NCI-H1436 treated with DMSO at 0.1 percent for 48 hours (cell line): ENCODE results near the gene CLTCL1.

Source experiments
- DNase-seq: peaks from one replicate; lab custom pipeline; 2025; lab: John Stamatoyannopoulos, UW

Gene CLTCL1

DNA sequence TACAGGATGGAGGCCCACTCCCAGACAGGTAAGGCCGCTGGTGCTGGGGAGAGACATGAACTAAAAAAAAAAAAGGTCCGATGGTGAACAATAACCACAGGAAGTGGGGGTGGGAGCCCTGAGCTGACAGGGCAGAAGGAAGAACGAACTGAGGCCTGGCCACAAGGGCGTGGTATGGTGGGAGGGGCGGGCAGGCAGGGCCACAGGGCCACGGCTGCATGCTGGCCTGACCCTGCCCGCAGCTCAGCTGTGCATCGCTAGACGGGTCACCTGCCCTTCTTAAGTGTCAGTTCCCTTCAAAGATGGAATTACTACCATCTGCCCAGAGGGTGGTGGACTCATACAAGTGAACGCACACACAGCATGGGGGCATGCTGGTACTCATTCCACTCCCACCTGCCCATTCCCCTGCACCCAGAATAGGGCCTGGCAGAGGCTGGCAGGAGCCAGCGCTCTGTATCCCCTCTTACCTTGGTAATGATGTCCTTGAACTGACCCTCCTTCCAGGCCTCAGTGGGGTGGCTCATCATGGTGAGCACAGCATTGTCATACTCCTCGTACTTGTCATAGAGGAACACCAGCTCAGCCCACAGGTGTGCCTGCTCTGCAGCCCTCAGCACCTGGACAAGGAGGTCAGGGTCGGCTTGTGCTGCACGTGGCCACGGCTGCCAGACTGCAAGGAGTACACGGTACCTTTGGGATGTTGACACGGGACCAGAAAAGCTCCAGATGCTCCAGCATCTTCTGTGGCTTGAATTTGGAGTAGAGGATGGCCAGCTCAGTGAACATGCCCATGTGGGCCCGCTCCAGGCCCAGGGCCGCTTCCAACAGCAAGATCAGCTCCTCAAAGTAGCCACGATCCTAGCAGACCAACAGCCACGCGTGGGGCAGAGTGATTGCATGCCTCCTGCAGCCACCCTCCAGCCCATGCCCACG, 95.5 kb downstream of the CLTCL1 start:
- no peak for DNase-seq

DNA sequence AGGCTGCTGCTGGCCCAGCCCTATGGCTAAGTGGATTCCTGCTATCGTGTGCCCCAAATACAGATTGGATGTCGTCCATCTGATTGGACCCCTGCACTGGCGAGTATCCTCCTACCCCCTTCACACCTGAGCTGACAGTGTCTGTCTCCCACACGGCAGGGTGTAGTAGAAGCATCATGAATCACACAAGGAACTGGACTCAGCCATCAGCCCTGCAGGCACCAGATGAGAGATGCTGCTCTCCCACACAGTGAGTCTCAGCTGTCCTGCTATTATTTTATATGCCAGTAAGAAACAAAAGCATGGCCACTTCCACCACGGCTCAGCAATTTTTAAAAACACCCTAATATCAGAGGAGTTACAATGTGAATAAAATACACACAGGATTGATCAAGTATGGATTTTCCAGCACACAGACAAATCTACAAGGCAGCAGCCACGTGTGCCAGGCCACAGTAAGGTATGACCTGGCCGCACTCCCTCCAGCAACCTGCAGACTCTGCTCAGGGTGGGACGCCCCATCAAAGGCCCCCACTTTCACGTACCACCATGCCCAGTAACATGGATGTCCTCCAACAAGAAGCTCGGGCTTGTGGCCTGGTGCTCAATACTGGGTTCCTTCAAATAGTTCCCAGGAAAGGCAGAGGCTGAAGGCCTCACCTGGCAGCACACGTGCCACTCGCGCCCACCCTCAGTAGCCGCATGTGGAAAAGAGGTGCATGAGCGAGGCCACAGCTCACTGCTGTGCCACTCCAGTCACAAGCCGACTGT, 96.6 kb downstream of the CLTCL1 start:
- DNase-seq: no peak

DNA sequence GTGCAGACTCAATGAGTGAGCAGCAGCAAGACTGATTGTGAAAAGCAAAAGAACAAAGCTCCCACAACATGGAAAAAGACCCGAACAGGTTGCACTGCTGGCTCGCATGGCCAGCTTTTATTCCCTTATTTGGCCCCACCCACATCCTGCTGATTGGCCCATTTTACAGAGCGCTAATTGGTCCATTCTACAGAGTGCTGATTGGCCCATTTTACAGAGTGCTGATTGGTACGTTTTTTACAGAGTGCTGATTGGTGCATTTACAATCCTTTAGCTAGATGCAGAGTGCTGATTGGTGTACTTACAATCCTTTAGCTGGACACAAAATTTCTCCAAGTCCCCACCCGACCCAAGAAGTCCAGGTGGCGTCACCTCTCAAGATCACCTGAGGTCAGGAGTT, 97.6 kb downstream of the CLTCL1 start:
- DNase-seq: no peak

DNA sequence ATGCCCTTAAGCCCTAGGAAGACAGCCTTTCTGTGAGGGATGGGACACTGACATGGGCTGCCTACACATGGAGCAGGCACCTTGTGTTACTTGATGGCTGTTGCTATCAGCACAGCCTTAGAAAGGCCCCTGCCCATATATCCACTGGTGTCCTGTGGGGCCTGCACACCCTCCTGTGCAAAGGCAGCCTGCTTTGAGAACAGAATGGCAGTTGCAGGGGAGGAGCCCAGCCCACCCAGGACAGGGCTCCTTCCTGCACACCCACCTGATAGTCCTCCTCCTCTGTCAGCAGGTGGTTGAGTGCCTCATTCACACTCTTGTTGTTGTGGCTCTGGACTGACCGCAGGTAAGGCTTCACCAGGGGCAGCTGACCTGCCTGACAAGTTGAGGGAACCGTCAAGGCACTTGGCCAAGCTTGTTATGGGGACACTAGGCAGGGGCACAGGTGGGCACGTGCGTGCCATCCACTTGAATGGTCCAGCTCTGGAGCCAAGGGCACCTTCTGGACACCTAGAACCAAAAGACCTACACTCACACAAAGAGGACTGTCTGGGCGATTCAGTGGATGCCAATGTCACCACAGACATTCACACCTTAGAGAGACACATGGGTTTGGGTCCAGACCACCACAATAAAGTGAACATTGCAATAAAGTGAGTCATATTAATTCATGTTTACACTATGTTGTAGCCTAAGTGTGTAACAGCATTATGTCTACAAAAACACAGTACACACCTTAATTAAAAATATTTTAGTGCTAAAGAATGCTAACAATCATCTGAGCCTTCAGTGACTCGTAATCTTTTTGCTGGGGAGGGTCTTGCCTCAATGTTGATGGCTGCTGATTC, 103.6 kb downstream of the CLTCL1 start:
- no peak for DNase-seq

DNA sequence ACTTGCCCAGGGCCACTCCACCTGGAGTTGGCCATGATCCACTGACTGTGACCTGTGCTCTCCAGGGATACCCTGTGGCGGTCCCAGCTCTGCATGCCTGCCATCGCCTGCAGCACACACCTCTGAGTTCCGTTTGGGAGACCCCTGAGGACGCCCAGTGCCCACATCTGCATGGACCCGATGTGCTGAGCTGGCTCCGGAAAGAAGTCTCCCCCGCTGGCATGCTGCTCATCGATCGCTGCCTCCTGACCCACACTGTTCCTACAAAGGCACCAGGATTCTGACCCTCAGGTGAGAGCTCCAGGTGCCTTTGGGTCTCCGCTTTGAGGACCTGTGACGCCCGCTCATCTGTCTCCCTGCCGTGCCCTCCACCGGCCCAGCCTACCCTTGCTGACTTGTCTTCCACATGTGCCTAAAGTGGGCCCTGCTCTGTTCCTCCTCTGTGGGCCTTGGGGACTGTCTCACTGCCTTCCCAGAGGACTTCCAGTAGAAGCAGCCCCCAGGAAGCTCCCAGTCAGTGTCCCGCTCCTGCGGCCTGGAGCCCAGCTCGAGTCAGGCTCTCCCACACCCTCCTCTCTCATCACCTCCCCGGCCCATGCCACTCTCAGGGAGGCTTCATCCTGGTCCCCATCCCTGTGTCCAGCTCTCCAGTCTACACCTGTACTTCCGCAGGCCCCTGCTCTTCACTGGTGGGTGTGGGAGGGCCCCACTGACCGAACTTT, 107.1 kb downstream of the CLTCL1 start:
- DNase-seq: no peak

DNA sequence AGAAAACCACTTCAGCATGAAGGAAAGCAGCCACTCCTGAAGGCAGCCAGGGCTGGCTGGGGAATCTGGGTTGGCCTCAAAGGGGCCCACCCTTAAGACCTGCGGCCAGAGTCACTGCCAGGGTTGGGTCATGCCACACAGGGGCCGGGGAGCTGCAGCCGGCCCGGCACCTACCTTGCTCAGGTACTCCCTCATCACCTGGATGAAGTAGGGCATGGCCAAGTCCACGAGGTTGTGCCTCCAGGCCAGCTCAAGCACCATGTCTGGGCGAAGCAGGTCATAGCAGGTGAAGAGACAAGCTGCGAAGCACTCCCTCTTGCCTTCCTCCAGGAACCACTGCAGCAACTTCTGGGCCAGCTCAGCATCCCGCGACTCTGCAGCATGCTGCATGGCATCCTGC, 108.3 kb downstream of the CLTCL1 start:
- DNase-seq: no peak

DNA sequence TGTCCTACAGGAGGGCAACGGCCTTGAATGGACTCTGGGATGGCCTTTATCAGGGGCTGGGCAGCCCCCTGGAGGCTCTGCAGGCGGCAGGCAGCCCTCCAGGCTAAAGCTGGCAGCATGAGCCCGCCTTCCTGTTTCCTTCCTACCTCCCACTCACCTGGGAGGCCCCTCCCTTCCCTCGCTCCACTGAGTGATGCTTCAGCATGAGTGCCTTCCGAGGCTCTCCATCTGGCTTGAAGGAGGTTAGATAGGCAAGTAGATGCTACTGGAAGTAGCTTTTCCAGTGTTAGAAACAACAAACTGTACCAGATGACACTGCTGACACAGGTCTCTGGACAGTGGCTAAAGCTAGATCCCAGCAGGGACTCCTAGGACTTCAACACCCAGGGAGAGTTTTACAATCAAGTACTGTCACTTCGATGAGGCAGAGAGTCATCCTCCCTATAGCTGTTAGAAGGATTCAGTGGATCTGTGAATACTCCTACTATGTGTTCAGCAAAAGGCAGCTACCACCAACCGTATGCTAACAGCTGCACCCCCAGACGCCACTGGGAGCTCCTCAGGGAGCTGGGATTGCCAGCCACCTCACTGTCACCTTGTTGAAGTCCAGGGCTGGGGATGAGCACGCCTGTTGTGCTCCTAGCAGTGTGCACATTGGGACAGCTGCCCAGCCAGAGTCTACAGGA, 108.9 kb downstream of the CLTCL1 start:
- DNase-seq: no peak

DNA sequence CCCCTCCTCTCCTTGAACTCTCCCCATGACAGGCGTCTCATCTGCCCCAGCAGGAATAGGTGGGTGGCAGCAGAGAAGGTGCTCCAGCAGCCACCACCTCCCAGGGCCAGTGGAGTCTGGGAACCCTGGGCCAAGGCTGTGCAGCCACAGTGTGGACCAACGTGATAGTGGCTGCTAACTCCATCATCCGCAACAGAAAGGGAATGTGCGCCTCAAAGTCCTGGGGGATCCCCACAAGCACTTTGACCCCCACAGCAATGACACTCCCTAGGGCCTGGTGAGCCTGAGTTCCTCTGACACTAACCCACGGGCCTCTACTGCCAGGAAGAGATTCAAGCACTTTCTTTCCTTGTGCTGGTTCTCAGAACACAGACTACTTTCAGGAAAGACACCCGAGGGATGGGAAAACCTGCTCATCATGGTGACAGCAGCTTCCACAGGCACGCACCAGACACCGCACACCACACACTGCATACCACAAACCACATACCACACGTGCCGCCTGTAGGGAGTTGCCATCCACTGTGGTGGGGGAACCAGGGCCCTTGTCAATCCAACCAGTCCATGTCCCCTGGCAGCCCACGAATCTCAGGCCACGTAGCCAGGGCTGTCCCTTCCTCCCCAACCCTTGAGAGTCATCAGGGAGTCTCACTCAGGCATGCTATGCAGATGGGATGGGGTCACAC, 109.6 kb downstream of the CLTCL1 start:
- no peak for DNase-seq

DNA sequence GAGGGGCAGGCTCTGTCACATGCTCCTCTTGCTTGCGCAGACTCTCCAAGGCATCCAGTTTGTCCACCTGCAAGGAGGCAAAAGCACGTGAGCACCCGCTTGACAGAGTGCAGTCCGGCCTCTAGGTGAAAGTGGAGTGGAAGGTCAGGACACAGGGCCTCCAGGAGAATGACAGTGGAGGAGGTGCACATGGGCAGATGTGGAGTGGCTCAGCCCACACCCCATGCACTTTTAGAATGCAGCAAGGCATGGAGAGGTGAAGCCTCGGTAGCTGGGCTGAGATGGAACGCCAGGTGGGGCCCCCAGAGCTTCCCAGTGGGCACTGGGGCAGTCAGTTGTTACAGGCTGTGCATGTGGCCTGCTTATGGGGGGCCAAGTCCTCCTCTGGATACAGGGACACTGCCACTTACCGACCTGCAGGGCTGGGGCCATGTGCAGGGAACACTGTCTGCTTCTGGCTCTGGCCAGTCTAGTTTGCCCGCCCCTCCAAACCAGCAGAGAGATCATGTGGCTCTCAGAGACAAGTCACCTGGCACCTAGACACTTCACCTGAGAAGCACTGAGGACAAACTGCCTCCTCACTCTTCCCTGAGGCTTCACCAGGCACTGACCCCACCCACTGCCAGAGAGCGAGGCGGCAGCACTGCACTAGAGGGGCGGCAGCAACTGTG, 110.6 kb downstream of the CLTCL1 start:
- no peak for DNase-seq

DNA sequence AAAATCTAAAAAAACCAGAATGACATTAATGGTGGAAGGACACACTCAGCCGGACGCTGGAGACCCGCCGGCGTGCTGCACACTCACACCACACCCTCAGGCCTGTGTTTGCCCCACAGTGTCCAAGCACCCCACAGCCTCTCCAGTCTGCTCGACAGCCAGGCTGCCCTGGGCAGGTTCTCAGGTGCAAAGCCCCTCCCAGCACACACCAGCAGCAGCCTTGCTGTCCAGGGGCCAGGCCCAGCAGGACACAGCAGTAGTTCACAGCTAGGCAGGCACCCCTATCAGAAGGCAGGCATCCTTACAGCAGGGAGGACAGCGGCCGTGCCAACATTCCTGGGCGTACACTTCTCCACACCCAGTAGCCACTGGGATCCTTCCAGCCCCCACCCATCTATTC, 111.3 kb downstream of the CLTCL1 start:
- DNase-seq: no peak

DNA sequence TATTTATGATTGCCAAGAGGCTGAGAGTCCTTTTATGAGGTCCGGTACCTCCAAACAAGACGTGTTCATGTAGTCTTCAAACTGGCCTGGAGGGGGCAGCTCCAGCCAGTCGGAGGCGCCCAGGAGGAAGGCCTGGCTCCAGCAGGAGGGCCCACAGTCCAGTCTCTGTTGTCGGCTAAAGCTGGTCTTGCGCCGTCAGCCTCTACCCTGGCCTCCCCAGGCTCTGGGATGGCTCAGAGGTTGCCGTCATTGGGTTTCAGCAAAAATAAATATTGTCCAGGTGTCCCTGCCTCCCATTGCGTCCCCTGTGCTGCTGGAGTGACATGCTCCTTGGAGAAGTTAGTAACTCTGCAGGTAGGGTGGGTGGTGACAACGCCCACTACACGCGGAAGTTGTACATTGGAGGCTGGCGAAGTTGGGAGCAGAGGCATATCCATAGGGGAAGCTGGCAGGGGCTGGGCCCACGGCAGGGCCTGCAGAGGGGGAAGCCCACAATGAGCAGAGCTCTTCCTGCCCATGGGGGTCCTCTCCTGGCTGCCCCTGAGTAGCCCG, 111.9 kb downstream of the CLTCL1 start:
- DNase-seq: peak; percentile 7

DNA sequence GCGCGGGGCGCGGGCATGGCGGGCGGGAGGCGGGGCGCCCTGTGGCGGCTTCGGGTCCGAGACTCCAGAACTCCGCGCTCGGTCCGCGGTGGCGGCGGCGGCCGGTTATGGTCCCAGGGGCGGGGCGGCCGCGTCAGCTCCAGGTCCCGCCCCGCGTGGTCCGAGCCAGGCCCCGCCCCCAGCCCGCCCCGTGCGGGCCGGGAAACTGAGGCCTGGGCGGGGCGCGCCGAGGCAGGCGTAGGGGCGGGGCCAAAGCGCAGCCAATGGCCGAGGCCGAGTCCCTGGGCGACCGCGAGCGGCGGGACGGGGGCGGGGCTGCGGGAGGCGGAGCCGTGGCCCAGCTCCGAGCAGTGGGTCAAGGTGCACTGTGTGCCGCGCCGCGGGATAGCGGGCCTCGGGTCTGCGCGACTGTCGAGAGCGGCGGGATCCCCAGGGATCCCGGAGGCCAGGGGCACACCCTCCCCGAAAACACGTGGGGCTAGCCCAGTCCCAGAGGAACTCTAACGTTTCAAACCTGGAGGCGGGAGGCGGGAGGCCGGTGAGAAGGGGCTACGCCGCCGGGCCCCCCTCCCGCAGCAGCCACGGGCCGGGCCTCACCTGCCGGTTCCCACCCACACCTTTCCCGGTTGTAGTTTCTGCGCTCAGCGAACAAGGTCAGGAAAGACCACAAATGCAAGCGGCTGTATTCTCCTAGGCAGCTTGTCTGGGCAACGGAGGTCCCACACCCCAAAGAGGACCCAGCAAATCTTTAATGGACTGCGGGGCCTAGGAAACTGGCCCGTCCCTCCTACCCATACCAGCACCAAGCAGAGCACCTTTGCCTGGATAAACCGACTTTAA, 112.6 kb downstream of the CLTCL1 start, which contains the start of gene SLC25A1:
TSS of gene SLC25A1 (minus strand) at position 80 of the 840 bp plus-strand sequence. CDS start at position 17, 63 bp downstream.
- peak; percentile 22 for DNase-seq

DNA sequence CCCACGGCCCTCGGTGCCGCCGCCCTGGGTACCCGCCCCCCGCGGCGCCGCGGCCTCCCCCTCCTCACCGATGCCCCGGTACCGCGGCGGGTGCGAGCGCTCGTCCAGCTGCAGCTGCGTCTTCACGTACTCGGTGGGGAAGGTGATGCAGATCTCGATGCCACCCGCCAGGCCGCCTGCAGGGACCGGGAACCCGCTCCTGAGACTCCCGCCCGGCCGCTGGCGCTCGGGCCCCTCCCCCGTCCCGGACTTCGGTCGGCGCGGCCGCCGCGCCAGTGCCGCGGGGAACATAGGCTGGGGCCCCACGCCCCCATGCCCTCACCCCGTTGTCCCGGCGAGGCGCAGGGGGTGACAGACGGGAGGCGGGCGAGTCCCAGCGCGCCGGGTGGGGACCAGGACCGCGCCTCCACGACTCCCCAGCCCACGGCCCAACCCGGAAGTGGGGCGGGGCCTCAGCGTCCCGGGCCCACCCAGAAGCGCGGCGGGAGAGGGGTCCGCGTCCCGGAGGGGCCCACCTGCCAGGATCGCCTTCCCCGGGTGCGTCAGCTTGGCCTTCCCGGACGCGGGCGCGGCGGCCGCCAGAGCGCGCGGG, 113.4 kb downstream of the CLTCL1 start:
- no peak for DNase-seq

DNA sequence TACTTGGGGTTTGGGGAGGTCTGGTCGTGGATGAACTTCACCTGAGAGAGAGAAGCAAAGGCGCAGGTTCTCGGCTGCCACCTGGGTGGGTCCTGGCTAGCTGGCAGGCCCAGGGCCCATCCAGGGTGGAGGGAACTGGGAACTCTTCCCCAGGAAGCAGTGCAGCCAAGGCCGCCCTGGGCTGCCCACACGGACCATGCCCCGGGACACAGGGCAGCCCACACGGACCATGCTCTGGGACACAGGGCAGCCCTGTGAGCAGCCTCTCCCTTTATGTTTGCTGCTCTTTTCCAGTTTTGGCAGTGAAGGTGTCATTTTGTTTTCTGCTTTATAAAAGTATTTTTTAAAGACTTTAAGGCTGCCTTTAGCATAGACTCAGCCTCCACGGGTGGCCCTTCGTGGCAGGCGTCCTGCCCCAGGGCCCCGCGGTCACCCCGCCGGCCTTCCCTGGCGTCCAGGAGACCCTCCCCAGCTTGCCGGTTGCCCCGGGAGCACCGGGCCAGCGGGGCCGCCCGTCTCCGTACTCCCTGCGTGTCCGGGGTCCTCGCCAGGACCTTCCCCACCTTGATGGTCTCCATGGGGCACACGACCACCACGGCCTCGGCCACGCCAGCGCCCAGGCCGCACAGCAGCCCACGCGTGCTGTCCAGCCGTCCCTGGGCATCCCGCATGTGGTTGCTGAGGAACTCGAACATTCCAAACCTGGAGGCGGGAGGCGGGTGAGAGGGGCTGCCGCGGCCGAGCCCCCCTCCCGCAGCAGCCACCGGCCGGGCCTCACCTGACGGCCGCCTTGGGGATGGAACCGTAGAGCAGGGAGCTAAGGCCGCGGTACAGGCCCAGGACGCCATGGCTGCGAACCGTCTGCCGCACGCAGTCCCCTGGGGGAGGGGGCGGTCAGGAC, 114.1 kb downstream of the CLTCL1 start:
- no peak for DNase-seq

DNA sequence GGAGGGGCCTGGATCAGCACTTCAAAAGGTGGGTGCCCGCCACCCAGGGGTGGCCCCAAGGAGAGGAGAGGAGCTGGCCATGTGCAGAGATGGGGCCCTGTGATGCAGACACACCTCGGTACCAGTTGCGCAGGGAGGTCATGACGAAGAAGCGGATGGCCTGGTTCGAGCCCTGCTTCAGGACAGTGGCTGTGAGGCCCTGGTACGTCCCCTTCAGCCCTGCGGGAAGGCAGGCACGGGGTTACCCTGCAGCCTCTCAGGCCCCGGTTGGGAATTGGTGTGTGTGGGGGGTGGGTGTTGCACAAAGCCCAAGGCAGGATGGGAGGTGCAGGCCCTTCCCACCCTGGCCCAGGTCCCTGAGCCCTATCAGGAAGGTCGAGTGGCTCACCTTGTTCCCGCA, 114.8 kb downstream of the CLTCL1 start:
- DNase-seq: no peak

DNA sequence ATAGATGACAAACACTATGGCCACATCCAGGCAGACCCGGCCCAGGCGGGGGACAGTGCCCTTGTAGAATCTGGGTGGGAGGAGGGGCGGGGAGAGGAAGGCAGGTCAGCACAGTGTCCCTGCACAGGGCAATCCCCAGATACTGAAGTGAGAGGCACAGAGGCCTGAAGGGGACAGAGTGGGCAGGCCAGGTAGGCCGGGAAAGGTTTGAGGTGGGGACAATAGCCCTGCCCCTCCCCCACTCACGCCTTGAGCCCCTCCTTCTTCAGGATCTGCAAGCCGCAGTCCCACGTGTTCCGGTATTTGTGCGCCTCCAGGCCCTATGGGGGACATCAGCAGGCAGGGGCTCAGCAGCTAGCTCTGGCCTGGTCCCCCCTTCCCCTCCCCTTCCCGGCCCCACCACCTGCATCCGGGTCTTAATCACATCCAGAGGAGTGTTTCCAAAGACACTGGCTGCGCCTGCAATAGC, 115.3 kb downstream of the CLTCL1 start:
- no peak for DNase-seq
